Measurements from ENCODE around the gene PIK3C2G.
"Not testable (repeated sequence)": the region's sequence is repeated elsewhere in the genome, so short reads cannot be mapped to it uniquely, and the experiment has no call there.

PIK3C2G gene

DNA sequence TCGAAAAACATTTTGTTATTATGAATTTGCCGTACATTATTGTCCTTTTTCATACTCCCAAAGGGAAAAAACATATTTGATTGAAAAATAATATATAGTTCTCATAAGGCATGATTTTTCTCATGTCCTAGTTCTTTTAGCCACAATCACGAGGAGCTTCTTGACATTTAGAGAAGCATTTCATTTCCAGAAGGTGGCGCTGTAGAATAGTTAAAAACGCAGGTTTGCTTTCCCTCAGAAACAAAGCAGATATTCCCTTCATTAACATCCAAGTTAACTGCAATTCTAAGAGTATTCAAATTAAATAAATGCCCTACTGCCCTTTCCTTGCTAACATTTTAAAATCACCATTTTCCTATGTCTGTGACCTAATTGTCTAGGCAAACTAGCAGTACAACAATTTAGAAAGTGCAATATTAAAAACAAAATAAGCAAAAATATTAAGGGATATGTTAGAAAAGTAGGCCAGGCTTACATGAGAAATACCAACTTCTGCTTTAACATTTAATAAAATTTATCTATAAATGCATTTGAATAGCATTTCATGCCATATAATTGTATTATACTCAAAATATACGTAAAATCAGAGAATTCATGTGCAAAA lies 10.9 kb upstream of the PIK3C2G start:
- no peaks in the 10 kb centered on the region for H3K27me3 ChIP-seq (ENCODE audit: insufficient read depth, poor library complexity, severe bottlenecking)
- no peak overlapping the region for H3K4me3 ChIP-seq (replicated peaks; ENCODE audit: insufficient read depth, low read length)
- DNase-seq (ENCODE audit: low read depth in 1 of 2, low spot score in 1 of 2): peak in 1 of 2 experiments; percentile 26
- H3K27ac ChIP-seq (replicated peaks): no peak overlapping the region
- TF ChIP-seq, protein P1, sequence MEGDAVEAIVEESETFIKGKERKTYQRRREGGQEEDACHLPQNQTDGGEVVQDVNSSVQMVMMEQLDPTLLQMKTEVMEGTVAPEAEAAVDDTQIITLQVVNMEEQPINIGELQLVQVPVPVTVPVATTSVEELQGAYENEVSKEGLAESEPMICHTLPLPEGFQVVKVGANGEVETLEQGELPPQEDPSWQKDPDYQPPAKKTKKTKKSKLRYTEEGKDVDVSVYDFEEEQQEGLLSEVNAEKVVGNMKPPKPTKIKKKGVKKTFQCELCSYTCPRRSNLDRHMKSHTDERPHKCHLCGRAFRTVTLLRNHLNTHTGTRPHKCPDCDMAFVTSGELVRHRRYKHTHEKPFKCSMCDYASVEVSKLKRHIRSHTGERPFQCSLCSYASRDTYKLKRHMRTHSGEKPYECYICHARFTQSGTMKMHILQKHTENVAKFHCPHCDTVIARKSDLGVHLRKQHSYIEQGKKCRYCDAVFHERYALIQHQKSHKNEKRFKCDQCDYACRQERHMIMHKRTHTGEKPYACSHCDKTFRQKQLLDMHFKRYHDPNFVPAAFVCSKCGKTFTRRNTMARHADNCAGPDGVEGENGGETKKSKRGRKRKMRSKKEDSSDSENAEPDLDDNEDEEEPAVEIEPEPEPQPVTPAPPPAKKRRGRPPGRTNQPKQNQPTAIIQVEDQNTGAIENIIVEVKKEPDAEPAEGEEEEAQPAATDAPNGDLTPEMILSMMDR (IDR thresholded peaks at IDR 0.05; ENCODE audit: insufficient read depth, low read length): peak; percentile 54
- TF ChIP-seq, protein P2, sequence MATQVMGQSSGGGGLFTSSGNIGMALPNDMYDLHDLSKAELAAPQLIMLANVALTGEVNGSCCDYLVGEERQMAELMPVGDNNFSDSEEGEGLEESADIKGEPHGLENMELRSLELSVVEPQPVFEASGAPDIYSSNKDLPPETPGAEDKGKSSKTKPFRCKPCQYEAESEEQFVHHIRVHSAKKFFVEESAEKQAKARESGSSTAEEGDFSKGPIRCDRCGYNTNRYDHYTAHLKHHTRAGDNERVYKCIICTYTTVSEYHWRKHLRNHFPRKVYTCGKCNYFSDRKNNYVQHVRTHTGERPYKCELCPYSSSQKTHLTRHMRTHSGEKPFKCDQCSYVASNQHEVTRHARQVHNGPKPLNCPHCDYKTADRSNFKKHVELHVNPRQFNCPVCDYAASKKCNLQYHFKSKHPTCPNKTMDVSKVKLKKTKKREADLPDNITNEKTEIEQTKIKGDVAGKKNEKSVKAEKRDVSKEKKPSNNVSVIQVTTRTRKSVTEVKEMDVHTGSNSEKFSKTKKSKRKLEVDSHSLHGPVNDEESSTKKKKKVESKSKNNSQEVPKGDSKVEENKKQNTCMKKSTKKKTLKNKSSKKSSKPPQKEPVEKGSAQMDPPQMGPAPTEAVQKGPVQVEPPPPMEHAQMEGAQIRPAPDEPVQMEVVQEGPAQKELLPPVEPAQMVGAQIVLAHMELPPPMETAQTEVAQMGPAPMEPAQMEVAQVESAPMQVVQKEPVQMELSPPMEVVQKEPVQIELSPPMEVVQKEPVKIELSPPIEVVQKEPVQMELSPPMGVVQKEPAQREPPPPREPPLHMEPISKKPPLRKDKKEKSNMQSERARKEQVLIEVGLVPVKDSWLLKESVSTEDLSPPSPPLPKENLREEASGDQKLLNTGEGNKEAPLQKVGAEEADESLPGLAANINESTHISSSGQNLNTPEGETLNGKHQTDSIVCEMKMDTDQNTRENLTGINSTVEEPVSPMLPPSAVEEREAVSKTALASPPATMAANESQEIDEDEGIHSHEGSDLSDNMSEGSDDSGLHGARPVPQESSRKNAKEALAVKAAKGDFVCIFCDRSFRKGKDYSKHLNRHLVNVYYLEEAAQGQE (IDR thresholded peaks at IDR 0.05; ENCODE audit: insufficient replicate concordance, low read depth): no peak

DNA sequence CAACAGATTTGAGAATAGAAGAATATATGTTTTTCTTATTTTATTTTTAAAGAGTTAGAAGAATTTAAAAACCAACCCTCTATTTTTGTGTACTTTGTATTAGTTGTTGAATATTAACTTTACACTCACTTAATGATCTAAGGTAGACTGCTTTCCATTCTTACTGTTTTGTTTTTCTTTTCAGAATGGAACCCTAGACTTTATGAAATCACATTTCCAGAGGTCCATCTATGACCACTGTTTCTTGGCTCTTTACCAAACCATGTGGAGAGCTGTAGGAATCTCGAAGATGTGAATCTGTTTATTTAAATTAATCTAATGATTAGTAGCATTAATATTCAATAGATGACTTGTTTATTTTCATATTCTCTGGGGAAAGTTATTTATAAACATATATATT lies 7.2 kb upstream of the PIK3C2G start:
- TF ChIP-seq, protein P2 (IDR thresholded peaks at IDR 0.05; ENCODE audit: insufficient replicate concordance, low read depth): no peak
- TF ChIP-seq GABPA (IDR thresholded peaks at IDR 0.05; ENCODE audit: low read depth) (no peak), SPI1 (IDR thresholded peaks at IDR 0.05; ENCODE audit: borderline replicate concordance, low read depth) (no peak), POLR2AphosphoS5 (IDR thresholded peaks at IDR 0.05; ENCODE audit: low read depth) (no peak)
- TF ChIP-seq, protein P1 (IDR thresholded peaks at IDR 0.05; ENCODE audit: insufficient read depth, low read length): no peak
- no peak overlapping the region for H3K4me3 ChIP-seq (replicated peaks; ENCODE audit: insufficient read depth, low read length)
- H3K27me3 ChIP-seq (ENCODE audit: insufficient read depth, poor library complexity, severe bottlenecking): no peaks in the 10 kb centered on the region
- no peak overlapping the region for H3K27ac ChIP-seq (replicated peaks)
- no peak for DNase-seq (ENCODE audit: low read depth in 1 of 2, low spot score in 1 of 2)

DNA sequence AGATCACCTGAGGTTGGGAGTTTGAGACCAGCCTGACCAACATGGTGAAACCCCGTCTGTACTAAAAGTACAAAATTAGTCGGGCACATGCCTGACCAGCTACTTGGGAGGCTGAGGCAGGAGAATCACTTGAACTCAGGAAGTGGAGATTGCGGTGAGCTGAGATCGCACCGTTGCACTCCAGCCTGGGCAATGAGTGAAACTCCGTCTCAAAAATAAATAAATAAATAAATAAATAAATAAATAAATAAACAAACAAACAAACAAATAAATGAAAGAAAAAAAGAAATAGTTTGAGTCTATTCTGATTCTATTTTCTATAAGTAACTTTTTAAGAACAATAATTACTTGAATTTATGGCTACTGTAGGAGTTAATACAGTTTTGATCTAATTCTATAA lies 6.3 kb upstream of the PIK3C2G start:
- not testable (repeated sequence) for H3K27ac ChIP-seq (replicated peaks); H3K27me3 ChIP-seq (ENCODE audit: insufficient read depth, poor library complexity, severe bottlenecking); DNase-seq (ENCODE audit: low read depth in 1 of 2, low spot score in 1 of 2); H3K4me3 ChIP-seq (replicated peaks; ENCODE audit: insufficient read depth, low read length)

DNA sequence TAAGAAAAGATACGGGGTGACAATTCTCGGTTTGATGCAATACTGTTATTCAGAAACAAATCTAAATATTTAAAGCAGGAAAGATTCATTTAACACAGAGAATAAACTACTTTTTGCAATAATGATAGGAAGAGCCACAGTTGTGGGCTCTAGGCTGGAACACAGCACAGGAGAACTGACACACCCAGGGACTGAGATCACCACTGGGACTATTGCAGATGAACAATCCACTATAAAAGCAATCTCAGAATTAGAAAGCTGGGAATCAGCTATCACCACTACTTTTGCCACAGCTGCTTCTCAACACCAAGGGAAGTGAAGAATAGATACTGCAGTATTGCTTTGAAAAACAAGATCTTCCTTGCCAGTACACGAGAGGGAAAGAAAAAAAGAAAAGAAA lies 4.1 kb upstream of the PIK3C2G start:
- H3K27me3 ChIP-seq (ENCODE audit: insufficient read depth, poor library complexity, severe bottlenecking): no peaks in the 10 kb centered on the region
- no peak overlapping the region for H3K27ac ChIP-seq (replicated peaks)
- H3K4me3 ChIP-seq (replicated peaks; ENCODE audit: insufficient read depth, low read length): no peak overlapping the region
- no peak for TF ChIP-seq SPI1 (IDR thresholded peaks at IDR 0.05; ENCODE audit: borderline replicate concordance, low read depth)
- no peak for TF ChIP-seq GABPA (IDR thresholded peaks at IDR 0.05; ENCODE audit: low read depth)
- TF ChIP-seq, protein P2 (IDR thresholded peaks at IDR 0.05; ENCODE audit: insufficient replicate concordance, low read depth): no peak
- TF ChIP-seq, protein P1 (IDR thresholded peaks at IDR 0.05; ENCODE audit: insufficient read depth, low read length): no peak
- DNase-seq (ENCODE audit: low read depth in 1 of 2, low spot score in 1 of 2): no peak

All from HL-60 (cell line).